ENCODE measurements around the gene MAP6. TPM values are rescaled to one million over a fixed set of nuclear protein-coding genes. Genes with fewer than 3 reads are reported as not detected.

Gene MAP6
- total RNA-seq, 1 experiment from 2014 or later, result not detected

- 0 out of 2 replicates have a peak, but pooled peaks cover 7% of the 10 kb centered on the region for H3K27me3 ChIP-seq (ENCODE audit: insufficient read depth, low read depth)
- H3K9me2 ChIP-seq (ENCODE audit: insufficient read depth), result no peaks in the 10 kb centered on the region
- no peak overlapping the region for H2AFZ ChIP-seq
- ChIA-PET POLR2A (ENCODE audit: unreplicated experiment) (no interaction called here), CTCF (interaction anchor here (0.6 to 0.7 kb wide), 2 partner anchors 13 to 39 kb away, joined by 3 to 12 read pairs; no protein-coding TSS in a partner anchor)
- H3K4me3 ChIP-seq, result no peak overlapping the region
- H3K9me3 ChIP-seq (ENCODE audit: insufficient read depth, low read depth), result no peaks in the 10 kb centered on the region
- BruUV-seq (replicated peaks), result no TSS peak
- H3K27ac ChIP-seq, result no peak overlapping the region
- H3K36me3 ChIP-seq (ENCODE audit: low read depth), result no peaks in the 10 kb centered on the region
- peaks cover 2% of the 10 kb centered on the region; the same call in 1 of the 2 replicates for H3F3A ChIP-seq (ENCODE audit: insufficient read depth, low read depth)
- no peaks in the 10 kb centered on the region for H3K79me2 ChIP-seq (ENCODE audit: low read depth)
- H3K4me2 ChIP-seq, result no peak overlapping the region
- peaks cover 3% of the 10 kb centered on the region; the same call in 1 of the 2 replicates for H3K4me1 ChIP-seq (replicated peaks; ENCODE audit: insufficient read depth)
- H4K20me1 ChIP-seq (ENCODE audit: insufficient read depth), result no peaks in the 10 kb centered on the region
- TF ChIP-seq EZH2 (IDR thresholded peaks at IDR 0.05; ENCODE audit: low read depth), result no peak
- no peak for TF ChIP-seq CTCF (conservative IDR thresholded peaks at IDR 0.05)
- intact Hi-C loops (cut with micrococcal nuclease; ENCODE audit: unreplicated experiment), result loop anchor here (5.0 kb wide), 1 partner anchor 204 kb away; no protein-coding TSS in a partner anchor
- DNase-seq, result no peak
Measured at GRCh38 chr11:75598264-75598663, 70.6 kb downstream of the MAP6 start.

- Histone ChIP-seq H3F3A (ENCODE audit: insufficient read depth, low read depth) (no peaks in the 10 kb centered on the region), H3K36me3 (ENCODE audit: low read depth) (no peaks in the 10 kb centered on the region), H3K79me2 (ENCODE audit: low read depth) (no peaks in the 10 kb centered on the region), H3K9me2 (ENCODE audit: insufficient read depth) (no peaks in the 10 kb centered on the region), H2AFZ (no peak overlapping the region), H4K20me1 (ENCODE audit: insufficient read depth) (no peaks in the 10 kb centered on the region), H3K9me3 (ENCODE audit: insufficient read depth, low read depth) (no peaks in the 10 kb centered on the region), H3K27ac (no peak overlapping the region), H3K4me1 (replicated peaks; ENCODE audit: insufficient read depth) (no peaks in the 10 kb centered on the region), H3K27me3 (ENCODE audit: insufficient read depth, low read depth) (0 out of 2 replicates have a peak, but pooled peaks cover 7% of the 10 kb centered on the region), H3K4me3 (no peak overlapping the region), H3K4me2 (no peak overlapping the region)
- intact Hi-C loops (cut with micrococcal nuclease; ENCODE audit: unreplicated experiment), result loop anchor here (5.0 kb wide), 1 partner anchor 205 kb away; no protein-coding TSS in a partner anchor
- TF ChIP-seq CTCF (conservative IDR thresholded peaks at IDR 0.05) (peak; percentile 69), EZH2 (IDR thresholded peaks at IDR 0.05; ENCODE audit: low read depth) (no peak)
- BruUV-seq (replicated peaks), result no TSS peak
- ChIA-PET POLR2A (ENCODE audit: unreplicated experiment) (no interaction called here), CTCF (interaction anchor here (0.5 to 0.7 kb wide), 3 partner anchors 12 to 180 kb away, joined by 3 to 12 read pairs (median 11); no protein-coding TSS in a partner anchor)
- no peak for DNase-seq
Measured at GRCh38 chr11:75597636-75598035, 71.2 kb downstream of the MAP6 start.

GRCh38 chr11:75596914-75597313 is 71.9 kb downstream of the MAP6 start:
- intact Hi-C loops (cut with micrococcal nuclease; ENCODE audit: unreplicated experiment), result loop anchor here (5.0 kb wide), 1 partner anchor 205 kb away; no protein-coding TSS in a partner anchor
- Histone ChIP-seq H2AFZ (no peak overlapping the region), H3K27ac (no peak overlapping the region), H4K20me1 (ENCODE audit: insufficient read depth) (no peaks in the 10 kb centered on the region), H3K4me3 (no peak overlapping the region), H3K4me1 (replicated peaks; ENCODE audit: insufficient read depth) (no peaks in the 10 kb centered on the region), H3K9me2 (ENCODE audit: insufficient read depth) (no peaks in the 10 kb centered on the region), H3K9me3 (ENCODE audit: insufficient read depth, low read depth) (no peaks in the 10 kb centered on the region), H3F3A (ENCODE audit: insufficient read depth, low read depth) (no peaks in the 10 kb centered on the region), H3K4me2 (no peak overlapping the region), H3K36me3 (ENCODE audit: low read depth) (no peaks in the 10 kb centered on the region), H3K27me3 (ENCODE audit: insufficient read depth, low read depth) (0 out of 2 replicates have a peak, but pooled peaks cover 7% of the 10 kb centered on the region), H3K79me2 (ENCODE audit: low read depth) (no peaks in the 10 kb centered on the region)
- ChIA-PET CTCF (interaction anchor here (0.5 kb wide), 1 partner anchor 181 kb away, joined by 11 read pairs; no protein-coding TSS in a partner anchor), POLR2A (ENCODE audit: unreplicated experiment) (no interaction called here)
- BruUV-seq (replicated peaks), result no TSS peak
- TF ChIP-seq EZH2 (IDR thresholded peaks at IDR 0.05; ENCODE audit: low read depth) (no peak), CTCF (conservative IDR thresholded peaks at IDR 0.05) (no peak)
- DNase-seq, result no peak

All from PC-9 (cell line).